ENCODE results near the gene GALNT5.

GRCh38 chr2:157238296-157238695, 19.2 kb upstream of the GALNT5 start:
- TF ChIP-seq CTCF (optimal IDR thresholded peaks at IDR 0.05 in 1 of 3, IDR thresholded peaks at IDR 0.05 in 1 of 3, conservative IDR thresholded peaks at IDR 0.05 in 1 of 3; ENCODE audit: extremely low read depth in 1 of 3, insufficient read depth in 2 of 3, low read length in 3 of 3) (no peak), EZH2 (IDR thresholded peaks at IDR 0.05; ENCODE audit: low read length) (no peak)
